Measurements from ENCODE around the gene PCIF1. TPM values are rescaled to one million over a fixed set of nuclear protein-coding genes. Genes with fewer than 3 reads are reported as not detected.

The PCIF1 gene
- total RNA-seq: 17.9 and 18.3 TPM in 2 replicates

- no peak for TF ChIP-seq CTCF (conservative IDR thresholded peaks at IDR 0.05; ENCODE audit: low read depth, low read length)
- peak; percentile 78 for DNase-seq (ENCODE audit: low read depth)
Measured at GRCh38 chr20:45934586-45935415, at the start of gene PCIF1. PCIF1 (plus strand) TSS chr20:45934683; CDS start chr20:45939000, 4,317 bp downstream.

GRCh38 chr20:45886590-45887345 is 47.7 kb upstream of the PCIF1 start:
- no peak for TF ChIP-seq CTCF (conservative IDR thresholded peaks at IDR 0.05; ENCODE audit: low read depth, low read length)
- no peak overlapping the region for H3K4me3 ChIP-seq (ENCODE audit: low read depth, low read length)
- DNase-seq (ENCODE audit: low read depth): no peak

More at GRCh38 chr20:45934586-45935415, at the start of gene PCIF1:
- peak within 1 kb of the TSS; percentile 91 for H3K4me3 ChIP-seq (ENCODE audit: low read depth, low read length)

- TF ChIP-seq CTCF (conservative IDR thresholded peaks at IDR 0.05; ENCODE audit: low read depth, low read length): no peak
- no peak for DNase-seq (ENCODE audit: low read depth)
- H3K4me3 ChIP-seq (ENCODE audit: low read depth, low read length): no peak within 1 kb of the TSS
Measured at GRCh38 chr20:45887346-45887715, 47.2 kb upstream of the PCIF1 start, which contains the start of gene SPATA25. SPATA25 (minus strand) TSS chr20:45887622; CDS start chr20:45887590, 32 bp downstream.

GRCh38 chr20:45888681-45889080 is 45.8 kb upstream of the PCIF1 start:
- H3K4me3 ChIP-seq (ENCODE audit: low read depth, low read length): no peak overlapping the region
- no peak for DNase-seq (ENCODE audit: low read depth)
- TF ChIP-seq CTCF (conservative IDR thresholded peaks at IDR 0.05; ENCODE audit: low read depth, low read length): no peak

- peak overlapping the region; percentile 87 for H3K4me3 ChIP-seq (ENCODE audit: low read depth, low read length)
- peak; percentile 71 for TF ChIP-seq CTCF (conservative IDR thresholded peaks at IDR 0.05; ENCODE audit: low read depth, low read length)
- DNase-seq (ENCODE audit: low read depth): no peak
Measured at GRCh38 chr20:45890077-45890984, 44.2 kb upstream of the PCIF1 start.
